Measurements from ENCODE around the gene SSC5D.

- TF ChIP-seq CTCF (IDR thresholded peaks at IDR 0.05; ENCODE audit: insufficient read depth, low read depth, low read length) (no peak), EZH2 (IDR thresholded peaks at IDR 0.05; ENCODE audit: insufficient read depth, low read length) (no peak)
These were observed 79.6 kb downstream of the SSC5D start for GRCh38 chr19:55567708-55568328.
